ENCODE data around the gene SCMH1.

Gene SCMH1

GRCh38 chr1:40981691-40982448, 260.2 kb downstream of the SCMH1 start:
- ATAC-seq (ENCODE audit: low read depth) (no peak), DNase-seq (ENCODE audit: low spot score) (no peak)
- TF ChIP-seq CTCF (IDR thresholded peaks at IDR 0.05; ENCODE audit: poor library complexity, severe bottlenecking), result no peak
- Histone ChIP-seq H3K4me1 (ENCODE audit: insufficient read depth, poor library complexity, severe bottlenecking) (peaks cover 36% of the 10 kb centered on the region), H3K4me3 (ENCODE audit: severe bottlenecking) (no peak overlapping the region), H3K36me3 (ENCODE audit: low read depth) (peaks cover 55% of the 10 kb centered on the region), H3K9me3 (ENCODE audit: severe bottlenecking) (no peaks in the 10 kb centered on the region), H3K27ac (ENCODE audit: poor library complexity, severe bottlenecking) (peak overlapping the region; percentile 81), H3K27me3 (ENCODE audit: insufficient read depth, poor library complexity, severe bottlenecking) (no peaks in the 10 kb centered on the region)

- peaks cover 42% of the 10 kb centered on the region for H3K36me3 ChIP-seq (ENCODE audit: low read depth)
- peak overlapping the region; percentile 81 for H3K27ac ChIP-seq (ENCODE audit: poor library complexity, severe bottlenecking)
- H3K4me1 ChIP-seq (ENCODE audit: insufficient read depth, poor library complexity, severe bottlenecking), result peaks cover 36% of the 10 kb centered on the region
- ATAC-seq (ENCODE audit: low read depth) (peak; percentile 17), DNase-seq (ENCODE audit: low spot score) (no peak)
- no peak for TF ChIP-seq CTCF (IDR thresholded peaks at IDR 0.05; ENCODE audit: poor library complexity, severe bottlenecking)
- no peaks in the 10 kb centered on the region for H3K9me3 ChIP-seq (ENCODE audit: severe bottlenecking)
- peak overlapping the region; percentile 46 for H3K4me3 ChIP-seq (ENCODE audit: severe bottlenecking)
- no peaks in the 10 kb centered on the region for H3K27me3 ChIP-seq (ENCODE audit: insufficient read depth, poor library complexity, severe bottlenecking)
Observed at GRCh38 chr1:40980453-40981121, 261.5 kb downstream of the SCMH1 start.

DNA sequence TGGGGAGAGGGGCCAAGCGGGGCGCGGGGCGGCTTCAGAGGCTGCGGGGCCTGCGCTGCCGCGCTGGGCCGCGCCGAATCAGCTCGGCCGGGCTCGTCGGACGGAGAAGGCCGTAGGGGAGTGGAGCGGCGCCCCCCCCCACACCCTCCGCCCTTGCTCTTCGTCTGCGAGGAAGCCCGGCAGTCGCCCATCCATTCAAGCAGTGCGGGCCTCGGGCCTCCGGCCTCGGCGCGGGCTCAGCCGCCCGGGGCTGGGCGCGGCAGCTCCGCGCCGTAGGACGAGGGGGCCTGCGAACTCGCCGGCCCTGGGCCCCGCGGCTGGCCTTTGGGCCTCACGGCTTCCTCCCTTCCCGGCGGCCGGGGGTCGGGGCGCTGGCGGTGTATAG, 262.0 kb downstream of the SCMH1 start:
- no peak for TF ChIP-seq CTCF (IDR thresholded peaks at IDR 0.05; ENCODE audit: poor library complexity, severe bottlenecking)
- Histone ChIP-seq H3K4me1 (ENCODE audit: insufficient read depth, poor library complexity, severe bottlenecking) (peaks cover 36% of the 10 kb centered on the region), H3K27ac (ENCODE audit: poor library complexity, severe bottlenecking) (peak overlapping the region; percentile 81), H3K36me3 (ENCODE audit: low read depth) (peaks cover 37% of the 10 kb centered on the region), H3K27me3 (ENCODE audit: insufficient read depth, poor library complexity, severe bottlenecking) (no peaks in the 10 kb centered on the region), H3K4me3 (ENCODE audit: severe bottlenecking) (peak overlapping the region; percentile 46), H3K9me3 (ENCODE audit: severe bottlenecking) (no peaks in the 10 kb centered on the region)
- DNase-seq (ENCODE audit: low spot score) (no peak), ATAC-seq (ENCODE audit: low read depth) (no peak; the same call in 2 of the 3 replicates)

DNA sequence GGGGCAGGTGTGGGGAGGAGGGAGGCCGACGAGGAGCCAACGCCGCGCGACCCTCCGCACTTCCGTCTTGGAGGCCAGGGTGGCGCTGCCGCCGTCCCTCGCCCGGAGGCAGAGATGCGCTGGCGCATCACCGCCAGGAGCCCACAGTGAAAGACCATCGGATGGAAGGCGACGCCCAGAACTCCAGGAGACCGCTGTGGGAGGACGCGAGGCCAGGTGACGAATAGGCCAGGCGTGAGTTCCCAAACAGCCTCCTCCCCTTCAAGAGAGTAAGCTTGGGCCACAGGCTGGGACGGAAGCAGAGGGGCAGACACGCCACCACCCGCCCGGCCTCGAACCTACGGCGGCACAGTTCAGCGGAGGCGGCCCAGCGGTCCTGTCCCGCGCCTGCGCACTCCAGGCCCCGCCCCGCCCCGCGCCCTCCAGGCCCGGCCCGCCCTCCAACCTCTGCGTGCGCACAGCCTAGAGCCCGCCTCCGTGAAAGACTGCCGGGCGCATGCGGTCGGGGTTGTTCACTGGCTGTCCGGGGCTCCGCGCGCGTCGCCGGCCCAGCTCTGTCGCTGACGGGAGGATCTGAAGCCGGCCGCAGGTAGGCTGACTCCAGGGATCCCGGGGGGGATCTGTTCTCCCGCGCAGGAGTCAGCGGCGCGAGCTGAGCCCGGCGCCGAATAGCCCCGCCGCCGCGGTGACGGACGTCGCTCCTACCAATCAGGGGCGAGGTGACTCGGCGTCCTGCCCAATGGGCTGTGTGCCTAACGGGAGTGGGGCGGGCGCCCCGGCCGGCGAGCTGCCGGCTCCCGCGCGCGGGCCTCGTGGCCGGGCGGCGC, 262.7 kb downstream of the SCMH1 start, which contains the start of gene CTPS1:
CTPS1 (plus strand) TSS at position 456 of the 827 bp plus-strand sequence. CDS start 3,595 bp downstream, outside the sequence.
- DNase-seq (ENCODE audit: low spot score) (peak; percentile 92), ATAC-seq (ENCODE audit: low read depth) (peak; percentile 84)
- H3K4me3 ChIP-seq (ENCODE audit: severe bottlenecking), result peak within 1 kb of the TSS; percentile 46
- H3K9me3 ChIP-seq (ENCODE audit: severe bottlenecking), result no peaks in the 10 kb centered on the region
- H3K27ac ChIP-seq (ENCODE audit: poor library complexity, severe bottlenecking), result peak within 1 kb of the TSS; percentile 81
- H3K27me3 ChIP-seq (ENCODE audit: insufficient read depth, poor library complexity, severe bottlenecking), result no peaks in the 10 kb centered on the region
- peaks cover 31% of the 10 kb centered on the region for H3K36me3 ChIP-seq (ENCODE audit: low read depth)
- peaks cover 36% of the 10 kb centered on the region for H3K4me1 ChIP-seq (ENCODE audit: insufficient read depth, poor library complexity, severe bottlenecking)
- TF ChIP-seq CTCF (IDR thresholded peaks at IDR 0.05; ENCODE audit: poor library complexity, severe bottlenecking), result peak; percentile 31

All from RWPE2 (cell line).